HG02588 (cell line): ENCODE measurements around the gene S100A13.
"Not testable (repeated sequence)": the region's sequence is repeated elsewhere in the genome, so short reads cannot be mapped to it uniquely, and the experiment has no call there.

Experiments
- ATAC-seq: cut with Tn5 transposase; IDR thresholded peaks from one replicate; pipeline ENCODE4 v1.9.1; 2021; ENCODE audit warnings: mild to moderate bottlenecking, moderate library complexity; ENCODE audit not compliant: unreplicated experiment

The S100A13 gene

DNA sequence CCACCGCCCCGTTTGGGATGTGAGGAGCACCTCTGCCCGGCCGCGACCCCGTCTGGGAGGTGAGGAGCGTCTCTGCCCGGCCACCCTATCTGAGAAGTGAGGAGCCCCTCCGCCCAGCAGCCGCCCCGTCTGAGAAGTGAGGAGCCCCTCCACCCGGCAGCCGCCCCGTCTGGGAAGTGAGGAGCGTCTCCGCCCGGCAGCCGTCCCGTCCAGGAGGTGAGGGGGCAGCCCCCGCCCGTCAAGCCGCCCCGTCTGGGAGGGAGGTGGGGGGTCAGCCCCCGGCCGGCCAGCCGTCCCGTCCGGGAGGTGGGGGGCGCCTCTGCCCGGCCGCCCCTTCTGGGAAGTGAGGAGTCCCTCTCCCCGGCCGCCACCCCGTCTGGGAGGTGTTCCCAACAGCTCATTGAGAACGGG lies 52.2 kb downstream of the S100A13 start:
- ATAC-seq, result not testable (repeated sequence)

- no peak for ATAC-seq
Observed at GRCh38 chr1:153573351-153573750, 54.0 kb downstream of the S100A13 start.

DNA sequence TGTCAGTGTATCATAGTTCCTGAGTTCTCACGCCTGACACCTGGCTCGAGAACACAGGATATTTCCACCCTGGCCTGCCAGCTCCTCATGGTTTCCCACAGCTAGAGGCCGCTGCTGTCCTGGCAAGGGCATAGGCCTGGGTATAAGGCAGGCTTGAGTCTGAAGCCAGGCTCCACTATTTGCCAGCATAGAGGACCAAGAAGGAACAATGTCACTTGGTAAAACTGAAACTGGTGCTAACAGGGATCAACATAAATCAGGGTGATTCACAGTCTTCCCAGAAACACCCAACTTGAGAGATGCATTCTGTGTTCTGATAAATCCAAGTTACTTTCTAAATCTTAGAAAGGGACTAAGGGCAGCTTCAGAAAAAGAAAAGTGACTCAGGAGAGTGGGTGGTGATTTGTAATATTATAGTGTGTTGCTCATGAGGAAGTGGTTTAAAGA lies 54.7 kb downstream of the S100A13 start:
- peak; percentile 59 for ATAC-seq

DNA sequence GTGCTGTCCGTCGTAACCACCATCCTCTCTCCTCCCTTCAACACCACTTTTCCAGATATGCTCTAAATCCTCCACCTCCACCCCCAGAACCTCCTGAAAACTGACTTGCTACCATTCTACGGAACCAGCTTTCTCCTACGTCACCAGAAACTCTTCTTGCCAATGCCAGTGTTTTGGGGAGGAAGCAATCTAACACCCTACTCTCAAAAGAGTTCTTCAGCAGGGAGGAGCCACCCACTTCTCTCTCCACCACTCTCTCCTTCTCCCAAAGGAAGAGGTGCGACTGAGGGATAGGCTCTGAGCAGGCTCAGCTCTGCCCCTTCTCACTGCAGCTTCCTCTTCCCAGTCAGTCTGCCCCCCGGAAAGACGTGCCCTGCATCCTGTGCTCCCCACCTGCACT lies 55.6 kb downstream of the S100A13 start:
- no peak for ATAC-seq

- no peak for ATAC-seq
Observed at GRCh38 chr1:153570874-153571273, 56.4 kb downstream of the S100A13 start.

GRCh38 chr1:153569465-153569864 lies 57.8 kb downstream of the S100A13 start:
- ATAC-seq, result no peak
